HepG2 (cell line): Measurements from ENCODE around the gene WBP1. TPM values are rescaled to one million over a fixed set of nuclear protein-coding genes. Genes with fewer than 3 reads are reported as not detected.

ENCODE experiments used
- AGO1 ChIP-seq: fragments of 200-400 bp; formaldehyde crosslinking; IDR thresholded peaks from 2 replicates; pipeline ENCODE4 v1.6.1; 2017; ENCODE audit warnings: mild to moderate bottlenecking, low read depth, low read length, moderate library complexity; ENCODE audit not compliant: poor library complexity, severe bottlenecking
- DR1 ChIP-seq: sonication (generic); formaldehyde crosslinking; IDR thresholded peaks from 2 replicates; pipeline ENCODE4 v1.8.0; 2021; ENCODE audit warnings: mild to moderate bottlenecking, missing genetic modification reagents, inconsistent platforms
- FOSL1 ChIP-seq: sonication (generic); formaldehyde crosslinking; IDR thresholded peaks from 2 replicates; pipeline ENCODE4 v1.9.0; 2021; ENCODE audit warnings: missing genetic modification reagents, borderline replicate concordance
- FOXA1 ChIP-seq, 2 experiments: fragments of 450-650 bp in 1 of 2; sonication (generic) in 1 of 2; formaldehyde crosslinking in 1 of 2; IDR thresholded peaks; 2 replicates each; pipeline versions ENCODE4 v1.4.0 to v1.6.1; 2016 to 2020; ENCODE audit warnings: missing genetic modification reagents in 1 of 2
- FOXC1 ChIP-seq: sonication (generic); formaldehyde crosslinking; IDR thresholded peaks from 2 replicates; pipeline ENCODE4 v1.8.0; 2022; ENCODE audit warnings: mild to moderate bottlenecking, missing genetic modification reagents, borderline replicate concordance
- HMGA1 ChIP-seq: sonication (generic); formaldehyde crosslinking; conservative IDR thresholded peaks from 2 replicates; pipeline ENCODE4 v1.4.0; 2020; ENCODE audit warnings: missing genetic modification reagents
- SPEN ChIP-seq: sonication (generic); formaldehyde crosslinking; IDR thresholded peaks from 2 replicates; pipeline ENCODE4 v1.5.1; 2020; ENCODE audit warnings: low read depth, mild to moderate bottlenecking, missing genetic modification reagents
- THYN1 ChIP-seq: sonication (generic); formaldehyde crosslinking; IDR thresholded peaks from 2 replicates; pipeline ENCODE4 v1.8.1; 2023; ENCODE audit warnings: low read depth, mild to moderate bottlenecking, moderate library complexity, missing genetic modification reagents, borderline replicate concordance
- ZNF484 ChIP-seq: sonication (generic); formaldehyde crosslinking; IDR thresholded peaks from 2 replicates; pipeline ENCODE4 v1.5.1; 2020; ENCODE audit warnings: mild to moderate bottlenecking, low read depth, missing genetic modification reagents, borderline replicate concordance
- ZNF570 ChIP-seq: sonication (generic); formaldehyde crosslinking; IDR thresholded peaks from 2 replicates; pipeline ENCODE4 v1.4.0; 2020; ENCODE audit warnings: mild to moderate bottlenecking, missing genetic modification reagents, borderline replicate concordance
- ZNF782 ChIP-seq: sonication (generic); formaldehyde crosslinking; IDR thresholded peaks from 2 replicates; pipeline ENCODE4 v1.4.0; 2020; ENCODE audit warnings: missing genetic modification reagents, mild to moderate bottlenecking, borderline replicate concordance
- ZNF790 ChIP-seq: sonication (generic); formaldehyde crosslinking; IDR thresholded peaks from 2 replicates; pipeline ENCODE4 v1.8.0; 2022; ENCODE audit warnings: missing genetic modification reagents, mild to moderate bottlenecking, borderline replicate concordance
- ZNF878 ChIP-seq: sonication (generic); formaldehyde crosslinking; IDR thresholded peaks from 2 replicates; pipeline ENCODE4 v1.8.1; 2023; ENCODE audit warnings: mild to moderate bottlenecking, missing genetic modification reagents, moderate library complexity
- ZNF883 ChIP-seq: sonication (generic); formaldehyde crosslinking; IDR thresholded peaks from 2 replicates; pipeline ENCODE4 v1.5.1; 2020; ENCODE audit warnings: mild to moderate bottlenecking, missing genetic modification reagents; ENCODE audit errors: not compliant biosample characterization
- polyA plus RNA-seq, 8 experiments: library from polyadenylated mRNA; depleted of rRNA in 3 of 8; stranded (reverse) in 7 of 8; unstranded in 1 of 8; fragments of >200 nt; fragmentation: Illumina TruSeq in 4 of 8; extraction: Trizol in 4 of 8; gene quantifications; 2 replicates each; pipeline versions ENCODE4 v1.2.1 to v1.2.3, GENCODE V29; 2011 to 2016; ENCODE audit warnings: low read depth in 4 of 8, missing spikeins in 1 of 8, mixed read lengths in 1 of 8; ENCODE audit not compliant: insufficient read depth in 1 of 8
- total RNA-seq, 5 experiments: library from RNA; depleted of rRNA; stranded (reverse); fragments of >200 nt; fragmentation: Illumina TruSeq; extraction: Trizol; gene quantifications; 2 replicates each; pipeline ENCODE4 v1.2.3, GENCODE V29; 2016; ENCODE audit warnings: low read depth in 1 of 5
- TF ChIP-seq, protein P1 (sequence below): sonication (generic); formaldehyde crosslinking; IDR thresholded peaks from 2 replicates; pipeline ENCODE4 v1.5.1; 2020; ENCODE audit warnings: missing genetic modification reagents, mild to moderate bottlenecking, borderline replicate concordance
- TF ChIP-seq, protein P2 (sequence below): fragments of 450-650 bp; IDR thresholded peaks from 2 replicates; pipeline ENCODE4 v1.6.1; 2016
- TF ChIP-seq, protein P3 (sequence below): IDR thresholded peaks from 2 replicates; pipeline ENCODE4 v1.6.1; 2016; ENCODE audit warnings: missing biosample characterization, missing genetic modification reagents, low read depth
- TF ChIP-seq, protein P4 (sequence below): sonication (generic); formaldehyde crosslinking; IDR thresholded peaks from 2 replicates; pipeline ENCODE4 v1.5.0; 2020; ENCODE audit warnings: missing genetic modification reagents
- TF ChIP-seq, protein P5 (sequence below): IDR thresholded peaks from 2 replicates; pipeline ENCODE4 v1.6.1; 2016; ENCODE audit warnings: low read depth
- TF ChIP-seq, protein P6 (sequence below): sonication (generic); formaldehyde crosslinking; IDR thresholded peaks from 2 replicates; pipeline ENCODE4 v1.8.0; 2022; ENCODE audit warnings: mild to moderate bottlenecking, missing genetic modification reagents

The WBP1 gene
- total and polyA plus RNA-seq, 2 of the 13 experiments (the other 11 are each of a cell fraction or from before 2014, with no cell fraction given) = 38.8 to 85.7 TPM

DNA sequence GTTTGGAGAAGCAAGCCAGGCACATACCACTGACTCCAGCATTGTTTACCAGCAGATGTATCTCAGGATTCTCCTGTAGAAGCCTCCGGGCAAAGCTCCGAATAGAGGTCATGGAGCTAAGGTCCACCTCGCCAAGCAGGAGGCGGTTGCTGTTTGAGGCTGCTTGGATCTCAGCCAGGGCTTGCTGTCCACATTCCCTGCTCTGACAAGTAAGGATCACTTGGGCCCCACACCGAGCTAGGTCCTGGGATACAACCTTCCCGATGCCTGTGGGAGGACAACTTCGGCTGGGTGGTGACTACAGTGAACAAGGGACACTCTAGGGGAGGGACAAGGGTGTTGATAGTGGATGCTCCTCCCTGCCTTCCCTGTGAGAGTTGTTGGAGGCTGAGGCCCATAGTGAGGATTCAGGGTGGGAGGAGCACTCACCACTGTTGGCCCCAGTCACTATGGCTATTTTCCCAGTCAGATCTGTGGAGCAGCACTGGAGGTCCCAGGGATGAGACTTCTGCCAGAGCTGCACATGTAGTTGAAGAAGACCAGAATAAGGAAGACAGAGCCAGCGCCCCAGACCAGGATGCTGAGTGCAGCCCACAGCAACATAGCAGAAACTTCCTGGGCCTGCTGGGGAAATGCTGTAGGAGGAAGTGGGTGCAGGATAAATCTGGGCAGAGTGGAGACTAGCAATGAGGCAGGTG is 45.1 kb upstream of the WBP1 start (continued):
- TF ChIP-seq, protein P1, sequence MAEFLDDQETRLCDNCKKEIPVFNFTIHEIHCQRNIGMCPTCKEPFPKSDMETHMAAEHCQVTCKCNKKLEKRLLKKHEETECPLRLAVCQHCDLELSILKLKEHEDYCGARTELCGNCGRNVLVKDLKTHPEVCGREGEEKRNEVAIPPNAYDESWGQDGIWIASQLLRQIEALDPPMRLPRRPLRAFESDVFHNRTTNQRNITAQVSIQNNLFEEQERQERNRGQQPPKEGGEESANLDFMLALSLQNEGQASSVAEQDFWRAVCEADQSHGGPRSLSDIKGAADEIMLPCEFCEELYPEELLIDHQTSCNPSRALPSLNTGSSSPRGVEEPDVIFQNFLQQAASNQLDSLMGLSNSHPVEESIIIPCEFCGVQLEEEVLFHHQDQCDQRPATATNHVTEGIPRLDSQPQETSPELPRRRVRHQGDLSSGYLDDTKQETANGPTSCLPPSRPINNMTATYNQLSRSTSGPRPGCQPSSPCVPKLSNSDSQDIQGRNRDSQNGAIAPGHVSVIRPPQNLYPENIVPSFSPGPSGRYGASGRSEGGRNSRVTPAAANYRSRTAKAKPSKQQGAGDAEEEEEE (CRISPR knock-in tag) = no peak
- TF ChIP-seq ZNF484 (CRISPR knock-in tag) (no peak), ZNF883 (peak; percentile 59), ZNF570 (no peak), FOXA1 (IDR thresholded peaks at IDR 0.05) (no peak), FOXA1 (CRISPR knock-in tag; IDR thresholded peaks at IDR 0.05) (peak; percentile 21; the same call in 1 of the 2 replicates), THYN1 (CRISPR knock-in tag) (no peak), SPEN (peak; percentile 64; the same call in 1 of the 2 replicates), FOSL1 (CRISPR knock-in tag) (no peak), ZNF878 (CRISPR knock-in tag) (no peak), HMGA1 (CRISPR knock-in tag) (no peak), AGO1 (no peak), ZNF782 (no peak), FOXC1 (CRISPR knock-in tag) (peak; percentile 45; the same call in 1 of the 2 replicates), ZNF790 (no peak), DR1 (no peak)
- TF ChIP-seq, protein P2, sequence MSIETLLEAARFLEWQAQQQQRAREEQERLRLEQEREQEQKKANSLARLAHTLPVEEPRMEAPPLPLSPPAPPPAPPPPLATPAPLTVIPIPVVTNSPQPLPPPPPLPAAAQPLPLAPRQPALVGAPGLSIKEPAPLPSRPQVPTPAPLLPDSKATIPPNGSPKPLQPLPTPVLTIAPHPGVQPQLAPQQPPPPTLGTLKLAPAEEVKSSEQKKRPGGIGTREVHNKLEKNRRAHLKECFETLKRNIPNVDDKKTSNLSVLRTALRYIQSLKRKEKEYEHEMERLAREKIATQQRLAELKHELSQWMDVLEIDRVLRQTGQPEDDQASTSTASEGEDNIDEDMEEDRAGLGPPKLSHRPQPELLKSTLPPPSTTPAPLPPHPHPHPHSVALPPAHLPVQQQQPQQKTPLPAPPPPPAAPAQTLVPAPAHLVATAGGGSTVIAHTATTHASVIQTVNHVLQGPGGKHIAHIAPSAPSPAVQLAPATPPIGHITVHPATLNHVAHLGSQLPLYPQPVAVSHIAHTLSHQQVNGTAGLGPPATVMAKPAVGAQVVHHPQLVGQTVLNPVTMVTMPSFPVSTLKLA = no peak
- TF ChIP-seq, protein P3, sequence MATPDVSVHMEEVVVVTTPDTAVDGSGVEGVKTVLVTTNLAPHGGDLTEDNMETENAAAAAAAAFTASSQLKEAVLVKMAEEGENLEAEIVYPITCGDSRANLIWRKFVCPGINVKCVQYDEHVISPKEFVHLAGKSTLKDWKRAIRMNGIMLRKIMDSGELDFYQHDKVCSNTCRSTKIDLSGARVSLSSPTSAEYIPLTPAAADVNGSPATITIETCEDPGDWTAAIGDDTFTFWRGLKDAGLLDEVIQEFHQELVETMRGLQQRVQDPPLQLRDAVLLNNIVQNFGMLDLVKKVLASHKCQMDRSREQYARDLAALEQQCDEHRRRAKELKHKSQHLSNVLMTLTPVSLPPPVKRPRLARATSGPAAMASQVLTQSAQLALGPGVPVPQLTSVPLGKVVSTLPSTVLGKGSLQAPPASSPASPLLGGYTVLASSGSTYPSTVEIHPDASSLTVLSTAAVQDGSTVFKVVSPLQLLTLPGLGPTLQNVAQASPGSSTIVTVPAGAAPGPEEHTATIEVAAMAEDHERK (CRISPR knock-in tag) = no peak
- TF ChIP-seq, protein P4, sequence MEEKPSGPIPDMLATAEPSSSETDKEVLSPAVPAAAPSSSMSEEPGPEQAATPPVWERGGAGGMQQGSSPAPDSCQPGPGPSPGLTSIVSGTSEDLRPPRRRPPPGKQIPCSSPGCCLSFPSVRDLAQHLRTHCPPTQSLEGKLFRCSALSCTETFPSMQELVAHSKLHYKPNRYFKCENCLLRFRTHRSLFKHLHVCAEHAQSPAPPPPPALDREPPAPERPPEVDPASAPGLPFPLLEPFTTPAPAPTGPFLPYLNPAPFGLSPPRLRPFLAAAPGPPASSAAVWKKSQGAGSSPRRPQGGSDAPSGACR (CRISPR knock-in tag) = no peak
- TF ChIP-seq, protein P5, sequence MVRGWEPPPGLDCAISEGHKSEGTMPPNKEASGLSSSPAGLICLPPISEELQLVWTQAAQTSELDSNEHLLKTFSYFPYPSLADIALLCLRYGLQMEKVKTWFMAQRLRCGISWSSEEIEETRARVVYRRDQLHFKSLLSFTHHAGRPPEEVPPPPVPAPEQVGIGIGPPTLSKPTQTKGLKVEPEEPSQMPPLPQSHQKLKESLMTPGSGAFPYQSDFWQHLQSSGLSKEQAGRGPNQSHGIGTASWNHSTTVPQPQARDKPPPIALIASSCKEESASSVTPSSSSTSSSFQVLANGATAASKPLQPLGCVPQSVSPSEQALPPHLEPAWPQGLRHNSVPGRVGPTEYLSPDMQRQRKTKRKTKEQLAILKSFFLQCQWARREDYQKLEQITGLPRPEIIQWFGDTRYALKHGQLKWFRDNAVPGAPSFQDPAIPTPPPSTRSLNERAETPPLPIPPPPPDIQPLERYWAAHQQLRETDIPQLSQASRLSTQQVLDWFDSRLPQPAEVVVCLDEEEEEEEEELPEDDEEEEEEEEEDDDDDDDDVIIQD (CRISPR knock-in tag) = no peak
- TF ChIP-seq, protein P6, sequence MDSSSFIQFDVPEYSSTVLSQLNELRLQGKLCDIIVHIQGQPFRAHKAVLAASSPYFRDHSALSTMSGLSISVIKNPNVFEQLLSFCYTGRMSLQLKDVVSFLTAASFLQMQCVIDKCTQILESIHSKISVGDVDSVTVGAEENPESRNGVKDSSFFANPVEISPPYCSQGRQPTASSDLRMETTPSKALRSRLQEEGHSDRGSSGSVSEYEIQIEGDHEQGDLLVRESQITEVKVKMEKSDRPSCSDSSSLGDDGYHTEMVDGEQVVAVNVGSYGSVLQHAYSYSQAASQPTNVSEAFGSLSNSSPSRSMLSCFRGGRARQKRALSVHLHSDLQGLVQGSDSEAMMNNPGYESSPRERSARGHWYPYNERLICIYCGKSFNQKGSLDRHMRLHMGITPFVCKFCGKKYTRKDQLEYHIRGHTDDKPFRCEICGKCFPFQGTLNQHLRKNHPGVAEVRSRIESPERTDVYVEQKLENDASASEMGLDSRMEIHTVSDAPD (CRISPR knock-in tag) = no peak
